Hepatocyte (in vitro differentiated cells): ENCODE measurements around the gene CCIN. TPM values are rescaled to one million over a fixed set of nuclear protein-coding genes. Genes with fewer than 3 reads are reported as not detected.
A peak's percentile ranks its signal among the peaks of the same experiment; 100 is the strongest.

Source experiments
- DNase-seq: peaks from one replicate; pipeline ENCODE4 v3.0.0-alpha.2; 2016; ENCODE audit warnings: low spot score
- H2AFZ ChIP-seq: fragments of 200-600 bp; sonication (generic); 2 replicates; pipeline ENCODE4 v1.6.0; 2016; ENCODE audit warnings: antibody characterized with exemption, mild to moderate bottlenecking
- H3K27ac ChIP-seq: fragments of 200-600 bp; sonication (generic); 2 replicates; pipeline ENCODE4 v1.5.1; 2016; ENCODE audit warnings: mild to moderate bottlenecking
- H3K27me3 ChIP-seq: fragments of 200-600 bp; sonication (generic); 2 replicates; pipeline ENCODE4 v1.6.1; 2016
- H3K36me3 ChIP-seq: fragments of 200-600 bp; sonication (generic); replicated peaks from 2 replicates; pipeline ENCODE4 v1.5.1; 2016; ENCODE audit warnings: low read depth; ENCODE audit not compliant: insufficient read depth
- H3K4me1 ChIP-seq: fragments of 200-600 bp; sonication (generic); 2 replicates; pipeline ENCODE4 v1.5.1; 2016; ENCODE audit warnings: mild to moderate bottlenecking, moderate library complexity; ENCODE audit not compliant: insufficient read depth
- H3K4me2 ChIP-seq: fragments of 200-600 bp; sonication (generic); 2 replicates; pipeline ENCODE4 v1.6.0; 2016
- H3K4me3 ChIP-seq: fragments of 200-600 bp; sonication (generic); 2 replicates; pipeline ENCODE4 v1.5.1; 2016; ENCODE audit warnings: mild to moderate bottlenecking
- H3K79me2 ChIP-seq: fragments of 200-600 bp; sonication (generic); 2 replicates; pipeline ENCODE4 v1.6.0; 2017; ENCODE audit warnings: mild to moderate bottlenecking
- H3K9me2 ChIP-seq: fragments of 200-600 bp; sonication (generic); replicated peaks from 2 replicates; pipeline ENCODE4 v1.6.0; 2017; ENCODE audit warnings: mild to moderate bottlenecking; ENCODE audit not compliant: insufficient read depth
- H3K9me3 ChIP-seq: fragments of 200-600 bp; sonication (generic); 2 replicates; pipeline ENCODE4 v1.5.1; 2016; ENCODE audit warnings: low read depth, mild to moderate bottlenecking
- H4K20me1 ChIP-seq: fragments of 200-600 bp; sonication (generic); 2 replicates; pipeline ENCODE4 v1.6.0; 2016; ENCODE audit warnings: mild to moderate bottlenecking; ENCODE audit not compliant: insufficient read depth, poor library complexity, severe bottlenecking
- CTCF ChIP-seq: fragments of 200-600 bp; sonication (generic); IDR thresholded peaks from 2 replicates; pipeline ENCODE4 v1.5.1; 2016; ENCODE audit warnings: antibody characterized with exemption, mild to moderate bottlenecking; ENCODE audit not compliant: poor library complexity
- EZH2 ChIP-seq: fragments of 200-600 bp; sonication (generic); IDR thresholded peaks from 2 replicates; pipeline ENCODE4 v1.6.1; 2016; ENCODE audit warnings: antibody characterized with exemption, mild to moderate bottlenecking, borderline replicate concordance
- EZH2phosphoT487 ChIP-seq: fragments of 200-600 bp; sonication (generic); IDR thresholded peaks from one replicate; pipeline ENCODE4 v1.6.1; 2018; ENCODE audit warnings: antibody characterized with exemption, mild to moderate bottlenecking, low read depth, moderate library complexity; ENCODE audit not compliant: unreplicated experiment, severe bottlenecking
- WGBS: methylation state at CpG from one replicate; pipeline ENCODE4 v1.1.6; 2016; ENCODE audit warnings: low lambda C conversion rate; ENCODE audit errors: missing lambda C conversion rate; 5-methylcytosine and 5-hydroxymethylcytosine counted together
- polyA plus RNA-seq: library from polyadenylated mRNA; unstranded; fragments of >200 nt; fragmentation: Nextera tagmentation; extraction: Ambion mirVana; gene quantifications from 2 replicates; pipeline ENCODE4 v1.2.1, GENCODE V29; 2016
- total RNA-seq: library from RNA; depleted of rRNA; stranded (reverse); fragments of >200 nt; gene quantifications from 2 replicates; pipeline ENCODE4 v1.2.3, GENCODE V29; 2014

The CCIN gene
- total and polyA plus RNA-seq, 2 experiments from 2014 or later: not detected

- H3K36me3 ChIP-seq: no peaks in the 10 kb centered on the region
- peaks cover 42% of the 10 kb centered on the region for H4K20me1 ChIP-seq
- peak; percentile 98 for DNase-seq
- H3K4me3 ChIP-seq: peak within 1 kb of the TSS; percentile 53
- peak within 1 kb of the TSS; percentile 86 for H3K27ac ChIP-seq
- H3K79me2 ChIP-seq: peaks cover 47% of the 10 kb centered on the region
- H3K4me1 ChIP-seq: peaks cover 31% of the 10 kb centered on the region
- H3K27me3 ChIP-seq: no peaks in the 10 kb centered on the region
- H2AFZ ChIP-seq: peak within 1 kb of the TSS; percentile 39
- 1% methylated on average over 66 of the region's 68 CpGs for WGBS
- TF ChIP-seq CTCF (peak; percentile 67), EZH2phosphoT487 (no peak)
- H3K9me2 ChIP-seq: no peaks in the 10 kb centered on the region
- peak within 1 kb of the TSS; percentile 95 for H3K4me2 ChIP-seq
- H3K9me3 ChIP-seq: no peaks in the 10 kb centered on the region
Observed at GRCh38 chr9:36190388-36191289, 21.5 kb downstream of the CCIN start, which contains the start of gene CLTA. Gene CLTA, plus strand, starts transcription at chr9:36190921. Its CDS starts 136 bp downstream, at chr9:36191057.

- TF ChIP-seq EZH2 (no peak), CTCF (no peak), EZH2phosphoT487 (no peak)
- Histone ChIP-seq H3K4me2 (peak overlapping the region; percentile 95), H3K27me3 (no peaks in the 10 kb centered on the region), H3K9me2 (no peaks in the 10 kb centered on the region), H3K36me3 (no peaks in the 10 kb centered on the region), H3K4me3 (peak overlapping the region; percentile 53), H3K4me1 (peaks cover 31% of the 10 kb centered on the region), H3K79me2 (peaks cover 53% of the 10 kb centered on the region), H4K20me1 (peaks cover 47% of the 10 kb centered on the region), H2AFZ (peak overlapping the region; percentile 22), H3K9me3 (no peaks in the 10 kb centered on the region), H3K27ac (peak overlapping the region; percentile 86)
- WGBS: under 1% methylated on average over 18 of the region's 18 CpGs
- DNase-seq: peak; percentile 42
Observed at GRCh38 chr9:36191290-36191645, 22.1 kb downstream of the CCIN start.

GRCh38 chr9:36191686-36192085, 22.5 kb downstream of the CCIN start:
- Histone ChIP-seq H3K4me1 (peaks cover 31% of the 10 kb centered on the region), H3K4me3 (peak overlapping the region; percentile 53), H3K27ac (peak overlapping the region; percentile 86), H3K9me3 (no peaks in the 10 kb centered on the region), H3K27me3 (no peaks in the 10 kb centered on the region), H3K9me2 (no peaks in the 10 kb centered on the region), H3K36me3 (no peaks in the 10 kb centered on the region), H3K79me2 (peaks cover 57% of the 10 kb centered on the region), H4K20me1 (peaks cover 51% of the 10 kb centered on the region), H2AFZ (peak overlapping the region; percentile 22), H3K4me2 (peak overlapping the region; percentile 95)
- WGBS: 1% methylated on average over 7 of the region's 7 CpGs
- no peak for DNase-seq
- TF ChIP-seq CTCF (no peak), EZH2phosphoT487 (no peak), EZH2 (no peak)
